Ishikawa (cell line): ENCODE results near the gene KPNA3.

Experiments
- CEBPB ChIP-seq: IDR thresholded peaks from 2 replicates; pipeline ENCODE4 v1.6.1; 2012
- CREB1 ChIP-seq: IDR thresholded peaks from 2 replicates; pipeline ENCODE4 v1.6.1; 2012; ENCODE audit warnings: low read depth
- FOXM1 ChIP-seq: IDR thresholded peaks from 2 replicates; pipeline ENCODE4 v1.6.1; 2012; ENCODE audit warnings: low read depth, borderline replicate concordance
- RAD21 ChIP-seq: IDR thresholded peaks from 2 replicates; pipeline ENCODE4 v1.6.1; 2012; ENCODE audit warnings: low read depth
- TEAD4 ChIP-seq: IDR thresholded peaks from 2 replicates; pipeline ENCODE4 v1.6.1; 2012
- YY1 ChIP-seq: IDR thresholded peaks from 2 replicates; pipeline ENCODE4 v1.6.1; 2012; ENCODE audit warnings: low read depth
- TF ChIP-seq, protein P1 (sequence below): IDR thresholded peaks from 2 replicates; pipeline ENCODE4 v1.6.1; 2012

GRCh38 chr13:49664606-49665005 lies 127.9 kb downstream of the KPNA3 start:
- TF ChIP-seq CREB1 = no peak
- no peak for TF ChIP-seq RAD21
- TF ChIP-seq TEAD4 = no peak
- no peak for TF ChIP-seq YY1
- TF ChIP-seq FOXM1 = no peak
- TF ChIP-seq CEBPB = no peak
- TF ChIP-seq, protein P1, sequence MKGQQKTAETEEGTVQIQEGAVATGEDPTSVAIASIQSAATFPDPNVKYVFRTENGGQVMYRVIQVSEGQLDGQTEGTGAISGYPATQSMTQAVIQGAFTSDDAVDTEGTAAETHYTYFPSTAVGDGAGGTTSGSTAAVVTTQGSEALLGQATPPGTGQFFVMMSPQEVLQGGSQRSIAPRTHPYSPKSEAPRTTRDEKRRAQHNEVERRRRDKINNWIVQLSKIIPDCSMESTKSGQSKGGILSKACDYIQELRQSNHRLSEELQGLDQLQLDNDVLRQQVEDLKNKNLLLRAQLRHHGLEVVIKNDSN = no peak
